Activated naive CD4-positive, alpha-beta T cell treated with anti-CD3 and anti-CD28 coated beads, Interleukin-2, amount 10 ng/mL, durations not matched to agents 7 days and 5 days (primary cell): ENCODE results near the gene NPTXR.

Source experiments
- CTCF ChIA-PET: fragments of 350-600 bp; sonication (Branson Sonifier 250); formaldehyde crosslinking; loops from one replicate; lab custom pipeline; 2021; ENCODE audit warnings: antibody characterized with exemption; lab: Charles Lee
- DNase-seq: peaks from one replicate; pipeline ENCODE4 v3.0.0-alpha.2; 2020
- H3K27ac Mint-ChIP-seq: one replicate; pipeline ENCODE4 v1.8.0; 2021; ENCODE audit warnings: mild to moderate bottlenecking, moderate library complexity, mixed read lengths
- H3K27me3 Mint-ChIP-seq: one replicate; pipeline ENCODE4 v1.8.0; 2021; ENCODE audit warnings: mild to moderate bottlenecking, mixed read lengths
- H3K36me3 Mint-ChIP-seq: one replicate; pipeline ENCODE4 v1.8.0; 2021; ENCODE audit warnings: mixed read lengths
- H3K4me1 Mint-ChIP-seq: one replicate; pipeline ENCODE4 v1.8.0; 2021; ENCODE audit warnings: mixed read lengths
- H3K4me3 Mint-ChIP-seq: one replicate; pipeline ENCODE4 v1.8.0; 2021; ENCODE audit warnings: mild to moderate bottlenecking, moderate library complexity, mixed read lengths
- H3K9me3 Mint-ChIP-seq: one replicate; pipeline ENCODE4 v1.8.0; 2021; ENCODE audit warnings: mixed read lengths

The NPTXR gene

DNA sequence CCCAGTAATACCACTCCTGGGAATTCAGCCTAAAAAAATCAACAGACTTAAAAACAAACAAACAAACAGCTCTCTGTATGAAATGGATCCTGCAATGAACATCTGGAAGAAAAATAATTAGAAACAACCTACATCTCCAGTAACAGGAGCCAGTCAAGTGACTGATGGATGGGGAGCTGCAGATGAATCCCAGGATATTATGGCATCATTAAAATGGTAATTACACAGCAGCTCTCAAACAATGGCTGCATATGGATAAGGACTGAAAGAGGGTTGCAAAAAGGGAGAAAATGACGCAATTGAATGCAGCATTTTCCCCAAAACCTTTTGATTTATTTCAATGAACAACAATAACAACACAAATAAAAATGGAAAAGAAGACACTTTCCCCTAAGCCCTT lies 4.1 kb downstream of the NPTXR start:
- Mint-ChIP-seq H3K4me1 (peaks cover 15% of the 10 kb centered on the region), H3K9me3 (no peaks in the 10 kb centered on the region), H3K36me3 (no peaks in the 10 kb centered on the region), H3K27me3 (peaks cover 40% of the 10 kb centered on the region), H3K27ac (no peak overlapping the region), H3K4me3 (no peak overlapping the region)
- no peak for DNase-seq
- CTCF ChIA-PET, result no interaction called here

DNA sequence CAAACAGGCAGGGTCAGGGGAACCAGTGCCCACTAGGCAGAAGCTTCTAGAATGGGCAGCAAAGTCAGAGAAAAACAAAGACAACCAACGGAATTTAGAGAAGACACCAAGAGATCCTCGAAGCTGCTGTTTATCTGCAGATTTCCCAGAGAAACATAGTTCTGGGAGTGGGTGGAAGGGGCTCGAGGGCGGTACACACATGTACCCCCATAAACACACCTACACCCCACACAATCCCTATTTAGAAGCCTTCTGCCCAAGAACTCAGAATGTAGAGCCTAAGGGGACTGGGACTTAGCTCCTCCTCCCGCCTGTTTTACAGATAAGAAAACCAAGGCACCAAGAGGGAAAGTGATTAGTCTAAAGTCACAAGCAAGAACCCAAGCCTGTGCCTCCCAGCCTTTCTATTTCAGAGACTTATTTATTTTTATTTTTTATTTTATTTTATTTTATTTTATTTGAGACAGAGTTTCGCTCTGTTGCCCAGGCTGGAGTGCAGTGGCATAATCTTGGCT lies 6.4 kb downstream of the NPTXR start:
- peaks cover 27% of the 10 kb centered on the region for H3K27me3 Mint-ChIP-seq
- H3K9me3 Mint-ChIP-seq, result no peaks in the 10 kb centered on the region
- H3K4me3 Mint-ChIP-seq, result no peak overlapping the region
- DNase-seq, result no peak
- CTCF ChIA-PET, result interaction anchor here (0.8 to 1.2 kb wide), 2 partner anchors 69 to 112 kb away, joined by 3 to 5 read pairs; no protein-coding TSS in a partner anchor
- no peak overlapping the region for H3K27ac Mint-ChIP-seq
- no peaks in the 10 kb centered on the region for H3K36me3 Mint-ChIP-seq
- H3K4me1 Mint-ChIP-seq, result peaks cover 6% of the 10 kb centered on the region

DNA sequence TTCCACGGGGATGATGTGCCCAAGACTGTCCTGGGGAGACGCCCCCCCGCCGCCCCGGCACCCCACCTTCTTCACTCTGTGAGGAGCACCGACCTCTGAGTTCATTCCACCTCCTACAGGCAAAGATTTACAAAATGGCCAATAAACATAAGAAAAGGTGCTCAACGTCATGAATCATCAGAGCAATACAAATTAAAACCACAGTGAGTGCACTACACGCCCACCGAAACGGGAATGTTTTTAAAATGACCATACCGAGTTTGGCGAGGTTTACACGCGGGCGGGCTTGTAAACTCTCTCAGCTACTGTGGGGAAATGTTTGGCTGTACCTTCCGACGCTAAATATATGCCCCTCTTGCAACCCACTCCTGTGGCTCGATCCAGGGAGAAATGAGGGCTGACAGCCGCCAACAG lies 7.9 kb downstream of the NPTXR start:
- Mint-ChIP-seq H3K27me3 (peaks cover 11% of the 10 kb centered on the region), H3K27ac (no peak overlapping the region), H3K4me1 (peaks cover 2% of the 10 kb centered on the region), H3K9me3 (no peaks in the 10 kb centered on the region), H3K4me3 (no peak overlapping the region), H3K36me3 (no peaks in the 10 kb centered on the region)
- CTCF ChIA-PET, result no interaction called here
- DNase-seq, result no peak

DNA sequence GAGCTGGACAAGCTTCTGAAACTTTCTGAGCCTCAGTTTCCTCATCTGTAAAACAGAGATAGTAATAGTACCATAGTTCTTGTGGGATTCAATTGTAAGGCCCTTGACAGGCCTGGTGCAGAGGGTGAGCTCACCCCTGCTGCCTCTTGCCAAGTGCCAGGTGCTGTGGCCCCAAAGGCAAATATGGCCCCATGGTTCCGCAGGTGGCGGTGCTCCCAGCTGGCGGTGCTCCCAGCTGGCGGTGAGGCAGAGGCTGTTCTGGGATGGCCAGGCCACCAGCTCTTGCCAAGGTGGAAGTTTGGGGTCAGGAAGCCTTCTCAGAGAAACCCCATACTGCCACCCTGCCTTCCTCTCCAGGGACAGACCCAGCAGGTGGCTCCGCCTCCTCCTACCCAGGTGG lies 8.8 kb downstream of the NPTXR start:
- Mint-ChIP-seq H3K27me3 (peaks cover 3% of the 10 kb centered on the region), H3K4me1 (peaks cover 2% of the 10 kb centered on the region), H3K27ac (no peak overlapping the region), H3K4me3 (no peak overlapping the region), H3K9me3 (no peaks in the 10 kb centered on the region), H3K36me3 (no peaks in the 10 kb centered on the region)
- CTCF ChIA-PET, result no interaction called here
- no peak for DNase-seq

DNA sequence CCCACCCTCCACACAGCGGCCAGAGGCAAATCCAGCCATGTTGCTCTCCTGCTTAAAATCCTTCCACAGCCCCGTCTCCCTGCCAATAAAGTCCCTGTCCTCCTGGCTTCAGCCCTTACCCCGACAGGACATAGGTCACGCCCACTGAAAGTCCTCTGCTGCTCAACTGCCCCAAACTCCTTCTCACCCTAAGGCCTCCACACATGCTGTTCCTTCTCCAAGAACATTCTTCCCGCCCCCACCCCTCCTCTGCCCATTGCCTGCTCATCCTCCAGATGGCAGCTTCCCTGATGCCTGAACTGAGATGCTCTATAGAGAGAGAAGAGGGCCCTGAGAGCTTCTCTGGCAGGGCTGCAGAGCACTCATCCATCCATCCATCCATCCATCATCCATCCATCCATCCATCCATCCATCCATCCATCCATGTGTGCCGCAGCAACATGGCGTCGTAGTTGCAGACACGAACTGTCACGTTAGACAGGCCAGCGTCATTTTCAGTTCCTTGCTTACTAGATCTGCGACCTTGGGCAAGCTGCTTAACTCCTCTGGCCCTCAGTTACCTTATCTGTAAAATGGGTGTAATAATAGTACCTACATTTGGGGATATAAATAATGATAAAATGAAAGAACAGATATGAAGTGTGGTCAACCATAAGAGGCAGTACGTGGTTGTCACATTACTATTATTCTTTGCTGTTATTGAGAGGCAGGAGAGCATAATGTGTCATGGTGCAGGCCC lies 9.4 kb downstream of the NPTXR start:
- H3K27ac Mint-ChIP-seq, result no peak overlapping the region
- DNase-seq, result no peak
- H3K27me3 Mint-ChIP-seq, result peaks cover 5% of the 10 kb centered on the region
- no peaks in the 10 kb centered on the region for H3K36me3 Mint-ChIP-seq
- H3K4me1 Mint-ChIP-seq, result peaks cover 2% of the 10 kb centered on the region
- CTCF ChIA-PET, result no interaction called here
- no peak overlapping the region for H3K4me3 Mint-ChIP-seq
- no peaks in the 10 kb centered on the region for H3K9me3 Mint-ChIP-seq

DNA sequence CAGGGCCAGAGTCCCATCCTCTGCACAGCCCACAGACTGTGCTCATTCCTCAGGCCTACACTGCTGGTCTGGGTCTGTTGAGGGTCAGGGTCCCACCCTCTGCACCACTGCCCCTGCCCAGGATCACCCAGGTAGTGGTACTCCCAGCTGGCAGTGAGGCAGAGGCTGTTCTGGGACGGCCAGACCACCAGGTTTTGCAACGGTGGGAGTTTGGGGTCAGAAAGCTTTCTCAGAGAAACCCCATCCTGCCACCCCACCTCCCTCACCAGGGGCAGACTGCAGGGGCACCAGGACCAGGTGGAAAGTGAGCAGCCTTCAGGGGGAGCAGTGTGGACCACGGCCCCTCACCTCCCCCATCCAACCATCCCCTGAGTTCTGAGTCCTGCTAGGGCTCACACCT lies 10.8 kb downstream of the NPTXR start:
- Mint-ChIP-seq H3K27ac (no peak overlapping the region), H3K9me3 (no peaks in the 10 kb centered on the region), H3K4me1 (no peaks in the 10 kb centered on the region), H3K27me3 (peaks cover 7% of the 10 kb centered on the region), H3K36me3 (no peaks in the 10 kb centered on the region), H3K4me3 (no peak overlapping the region)
- CTCF ChIA-PET, result no interaction called here
- no peak for DNase-seq

DNA sequence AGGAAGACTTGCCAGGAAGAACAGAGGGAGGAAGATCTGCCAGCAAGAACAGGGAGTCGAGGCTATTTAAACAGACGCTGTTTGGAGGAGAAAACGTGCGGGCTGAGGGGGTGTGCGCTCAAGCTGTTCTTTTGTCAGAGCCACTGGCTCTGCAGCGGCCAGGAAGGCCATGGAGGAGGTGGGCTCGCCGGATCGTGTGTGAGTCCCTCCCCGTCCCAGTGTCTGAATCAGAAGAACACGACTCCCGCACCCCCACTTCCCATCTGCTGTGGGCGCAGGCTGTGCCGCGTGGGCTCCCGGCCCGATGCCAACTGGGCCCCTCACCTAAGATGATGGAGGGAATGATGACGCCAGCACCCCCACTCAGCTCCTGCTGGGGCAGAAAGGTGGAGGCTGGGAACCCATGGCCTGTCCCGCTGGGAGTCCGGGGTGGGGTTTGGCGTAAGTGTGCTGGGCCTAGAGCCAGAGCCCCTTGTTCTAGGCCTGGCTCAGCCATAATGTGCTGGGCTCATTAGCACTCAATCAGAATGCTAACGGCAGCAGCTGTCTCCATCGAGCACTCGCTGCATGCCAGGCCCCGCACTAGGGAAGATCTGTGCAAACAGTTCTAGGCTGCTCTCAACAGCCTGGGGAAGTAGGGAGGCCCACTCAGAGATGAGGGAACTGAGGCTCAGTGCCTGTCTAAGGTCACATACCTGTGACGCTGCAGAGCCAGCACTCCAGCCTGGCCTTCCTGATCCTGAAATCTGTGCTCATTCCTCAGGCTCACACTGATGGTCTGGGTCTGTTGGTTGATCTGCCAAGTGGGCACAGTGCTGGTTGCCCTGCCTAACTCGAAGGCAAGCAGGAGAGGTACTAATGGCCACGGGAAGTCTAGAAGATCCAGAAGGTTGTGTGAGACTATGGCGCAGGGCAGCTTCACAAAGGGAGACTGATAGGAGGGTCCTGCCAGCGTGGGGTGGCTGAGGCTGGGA lies 11.5 kb downstream of the NPTXR start:
- Mint-ChIP-seq H3K36me3 (no peaks in the 10 kb centered on the region), H3K4me3 (no peak overlapping the region), H3K27ac (no peak overlapping the region), H3K9me3 (no peaks in the 10 kb centered on the region), H3K27me3 (peaks cover 7% of the 10 kb centered on the region), H3K4me1 (no peaks in the 10 kb centered on the region)
- DNase-seq, result no peak
- CTCF ChIA-PET, result no interaction called here

DNA sequence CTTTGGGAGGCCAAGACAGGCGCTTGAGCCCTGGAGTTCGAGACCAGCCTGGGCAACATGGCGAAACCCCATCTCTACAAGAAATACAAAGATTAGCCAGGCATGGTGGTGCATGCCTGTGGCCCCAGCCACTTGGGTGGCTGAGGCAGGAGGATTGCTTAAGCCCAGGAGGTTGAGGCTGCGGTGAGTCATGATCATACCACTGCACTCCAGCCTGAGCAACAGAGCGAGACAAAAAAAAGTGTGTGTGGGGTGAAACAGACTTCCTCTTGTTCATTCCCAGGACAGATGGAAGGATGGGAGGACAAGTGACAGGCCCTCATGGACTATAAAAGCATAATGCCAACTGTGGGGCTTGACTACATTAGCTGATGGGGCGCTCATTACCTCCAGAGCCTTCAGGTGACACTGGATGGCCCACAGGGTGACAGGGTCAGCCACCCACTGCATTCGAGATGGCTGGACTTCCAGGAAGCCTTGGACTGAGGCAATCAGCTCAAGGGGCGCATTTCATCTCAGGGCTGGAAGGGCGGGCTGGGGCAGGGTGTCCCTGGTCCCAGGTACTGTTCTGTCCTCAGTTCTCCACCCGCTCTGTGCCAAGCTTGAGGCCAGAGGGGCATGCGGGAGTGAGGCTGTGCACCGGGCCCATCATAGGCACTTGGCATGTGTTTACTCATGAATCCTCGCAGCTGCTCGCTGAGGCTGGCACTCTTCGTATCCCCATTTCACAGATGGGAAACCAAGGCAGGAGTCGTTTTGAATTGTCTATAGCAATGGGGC lies 12.5 kb downstream of the NPTXR start:
- Mint-ChIP-seq H3K9me3 (no peaks in the 10 kb centered on the region), H3K36me3 (no peaks in the 10 kb centered on the region), H3K27ac (no peak overlapping the region), H3K27me3 (peaks cover 7% of the 10 kb centered on the region), H3K4me1 (no peaks in the 10 kb centered on the region), H3K4me3 (no peak overlapping the region)
- CTCF ChIA-PET, result no interaction called here
- DNase-seq, result no peak

DNA sequence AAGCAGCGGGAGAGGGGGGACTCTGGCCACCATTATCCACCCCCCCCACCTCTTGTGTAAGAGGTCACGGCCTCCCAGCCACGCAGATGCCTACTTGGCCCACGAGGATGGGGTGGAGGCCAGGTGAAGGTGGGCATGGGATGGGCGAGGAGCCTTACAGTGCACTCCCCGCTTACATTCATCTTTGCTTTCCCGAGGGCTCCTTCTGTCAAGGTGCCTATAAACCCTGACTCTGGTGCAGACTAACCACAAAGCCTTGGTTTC lies 13.1 kb downstream of the NPTXR start:
- Mint-ChIP-seq H3K36me3 (no peaks in the 10 kb centered on the region), H3K27ac (no peak overlapping the region)
- CTCF ChIA-PET, result no interaction called here

DNA sequence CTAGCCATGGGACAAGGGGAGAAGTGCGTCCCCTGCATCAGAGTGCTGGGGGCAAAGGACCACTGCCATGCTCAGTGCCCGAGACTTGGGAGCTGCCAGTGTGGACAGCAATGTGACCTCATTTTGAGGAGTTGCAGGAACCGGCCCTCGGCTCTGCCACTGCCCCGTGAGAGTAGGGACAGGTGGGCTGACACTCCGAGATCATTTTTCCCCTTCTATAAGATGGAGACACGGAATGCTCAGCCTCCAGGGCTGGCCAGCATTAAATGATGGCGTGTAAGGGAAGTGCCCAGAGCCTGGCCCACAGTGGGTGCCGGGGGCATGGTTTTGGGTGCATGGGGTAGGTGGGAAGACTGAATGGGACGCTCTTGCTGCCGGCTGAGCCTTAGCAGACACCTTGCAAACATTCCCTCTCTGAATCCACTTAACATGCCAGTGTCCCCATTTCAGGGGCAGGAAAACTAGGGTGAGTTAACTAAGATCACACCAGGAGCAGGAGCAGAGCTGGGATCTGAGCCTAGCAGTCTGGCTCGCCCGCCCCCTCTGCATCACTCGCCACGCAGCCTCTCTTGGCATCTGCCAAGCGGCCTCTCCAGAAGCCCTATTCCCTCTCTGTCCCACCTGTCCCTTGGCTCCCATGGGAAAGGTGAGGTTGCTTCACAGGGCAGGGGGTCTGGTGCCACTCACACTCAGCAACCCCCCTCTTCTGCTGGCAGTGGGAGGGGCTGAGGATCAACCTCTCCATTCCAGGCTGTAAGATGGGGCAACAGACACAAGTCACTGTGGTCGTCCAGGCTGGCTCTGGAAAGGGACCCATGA lies 13.6 kb downstream of the NPTXR start:
- Mint-ChIP-seq H3K27ac (no peak overlapping the region), H3K4me3 (no peak overlapping the region), H3K9me3 (no peaks in the 10 kb centered on the region), H3K36me3 (no peaks in the 10 kb centered on the region), H3K27me3 (peaks cover 7% of the 10 kb centered on the region), H3K4me1 (no peaks in the 10 kb centered on the region)
- DNase-seq, result no peak
- CTCF ChIA-PET, result no interaction called here

More for the DNA sequence above, 13.1 kb downstream of the NPTXR start:
- DNase-seq, result no peak
- Mint-ChIP-seq H3K4me1 (no peaks in the 10 kb centered on the region), H3K27me3 (peaks cover 7% of the 10 kb centered on the region), H3K4me3 (no peak overlapping the region), H3K9me3 (no peaks in the 10 kb centered on the region)

DNA sequence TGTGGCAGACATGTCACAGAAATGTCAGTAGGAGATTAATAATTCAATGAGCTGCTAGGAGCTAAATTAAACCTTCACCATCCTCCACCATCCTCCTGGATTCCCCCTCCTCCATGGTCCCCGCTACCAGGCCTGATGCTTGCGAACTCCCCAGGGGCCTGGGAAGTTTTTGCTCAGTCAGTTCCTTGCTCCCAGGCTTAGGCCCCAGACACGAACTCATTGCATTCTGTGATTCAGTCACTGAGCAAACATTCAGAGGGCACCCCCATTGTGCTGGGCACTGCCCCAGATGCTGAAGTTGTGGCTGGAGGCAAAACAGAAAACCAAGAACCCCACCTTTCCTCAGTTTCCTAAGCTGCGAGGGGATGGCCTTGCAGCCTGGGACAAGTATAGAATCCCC lies 14.3 kb downstream of the NPTXR start:
- DNase-seq, result no peak

DNA sequence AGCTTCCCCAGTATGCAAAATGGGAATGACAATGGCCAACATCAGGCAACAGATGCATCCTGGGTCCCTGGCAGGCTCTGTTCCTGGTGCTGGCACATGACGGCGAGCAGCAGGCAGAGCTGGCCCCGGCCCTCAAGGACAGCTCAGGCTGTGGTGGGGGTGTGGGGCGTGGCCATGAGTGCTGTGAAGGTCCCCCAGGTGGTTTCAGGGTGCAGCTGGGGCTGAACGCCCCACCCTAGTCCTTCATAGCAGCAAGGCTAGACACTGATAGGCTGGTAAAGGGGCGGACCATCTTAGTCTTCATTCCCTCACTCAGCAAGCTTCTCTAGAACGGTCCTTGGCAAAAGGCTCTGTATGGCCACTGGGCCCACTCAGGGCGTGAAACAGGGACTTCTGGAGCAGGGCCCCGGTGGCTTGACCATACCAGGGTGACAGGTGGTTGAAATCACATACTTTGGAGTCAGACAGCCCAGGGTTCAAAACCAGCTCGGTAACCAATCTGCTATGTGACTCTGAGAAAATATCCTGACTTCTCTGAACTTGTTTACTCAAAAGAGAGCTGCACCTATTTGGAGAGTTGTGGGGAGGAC lies 15.1 kb downstream of the NPTXR start:
- H3K4me1 Mint-ChIP-seq, result no peaks in the 10 kb centered on the region
- H3K27me3 Mint-ChIP-seq, result peaks cover 7% of the 10 kb centered on the region
- H3K36me3 Mint-ChIP-seq, result no peaks in the 10 kb centered on the region
- DNase-seq, result no peak
- H3K4me3 Mint-ChIP-seq, result no peak overlapping the region
- CTCF ChIA-PET, result no interaction called here
- no peaks in the 10 kb centered on the region for H3K9me3 Mint-ChIP-seq
- H3K27ac Mint-ChIP-seq, result no peak overlapping the region

More for the DNA sequence above, 14.3 kb downstream of the NPTXR start:
- H3K4me3 Mint-ChIP-seq, result no peak overlapping the region
- CTCF ChIA-PET, result no interaction called here
- H3K27me3 Mint-ChIP-seq, result peaks cover 7% of the 10 kb centered on the region
- no peaks in the 10 kb centered on the region for H3K9me3 Mint-ChIP-seq
- H3K36me3 Mint-ChIP-seq, result no peaks in the 10 kb centered on the region
- no peaks in the 10 kb centered on the region for H3K4me1 Mint-ChIP-seq
- no peak overlapping the region for H3K27ac Mint-ChIP-seq

DNA sequence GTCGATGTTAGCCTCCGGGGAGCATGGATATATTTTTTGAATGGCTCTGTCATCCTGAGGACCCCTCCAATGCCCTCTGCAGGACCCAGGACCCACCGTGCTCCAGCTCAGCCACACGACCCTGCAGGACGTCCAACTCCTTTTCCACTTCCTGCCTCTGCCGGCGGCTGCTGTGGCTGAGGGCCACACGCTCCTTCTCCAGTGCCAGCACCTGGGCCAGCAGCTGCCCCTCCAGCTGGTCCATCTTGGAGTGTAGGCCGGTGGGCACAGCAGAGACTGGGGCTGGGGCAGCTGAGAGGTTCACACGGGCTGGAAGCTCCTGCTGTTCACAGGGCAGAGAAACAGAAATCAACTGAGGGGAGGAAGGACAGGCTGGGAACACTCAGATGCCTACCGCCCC lies 15.6 kb downstream of the NPTXR start:
- CTCF ChIA-PET, result no interaction called here
- Mint-ChIP-seq H3K9me3 (no peaks in the 10 kb centered on the region), H3K4me1 (no peaks in the 10 kb centered on the region), H3K4me3 (no peak overlapping the region), H3K27me3 (peaks cover 7% of the 10 kb centered on the region), H3K36me3 (no peaks in the 10 kb centered on the region), H3K27ac (no peak overlapping the region)
- DNase-seq, result no peak
